Astrocyte of the hippocampus (primary cell): ENCODE results near the gene PEAR1.

ENCODE experiments used
- DNase-seq: peaks from one replicate; pipeline ENCODE4 v3.0.0; 2011; ENCODE audit warnings: low read depth, low spot score

PEAR1 gene

DNA sequence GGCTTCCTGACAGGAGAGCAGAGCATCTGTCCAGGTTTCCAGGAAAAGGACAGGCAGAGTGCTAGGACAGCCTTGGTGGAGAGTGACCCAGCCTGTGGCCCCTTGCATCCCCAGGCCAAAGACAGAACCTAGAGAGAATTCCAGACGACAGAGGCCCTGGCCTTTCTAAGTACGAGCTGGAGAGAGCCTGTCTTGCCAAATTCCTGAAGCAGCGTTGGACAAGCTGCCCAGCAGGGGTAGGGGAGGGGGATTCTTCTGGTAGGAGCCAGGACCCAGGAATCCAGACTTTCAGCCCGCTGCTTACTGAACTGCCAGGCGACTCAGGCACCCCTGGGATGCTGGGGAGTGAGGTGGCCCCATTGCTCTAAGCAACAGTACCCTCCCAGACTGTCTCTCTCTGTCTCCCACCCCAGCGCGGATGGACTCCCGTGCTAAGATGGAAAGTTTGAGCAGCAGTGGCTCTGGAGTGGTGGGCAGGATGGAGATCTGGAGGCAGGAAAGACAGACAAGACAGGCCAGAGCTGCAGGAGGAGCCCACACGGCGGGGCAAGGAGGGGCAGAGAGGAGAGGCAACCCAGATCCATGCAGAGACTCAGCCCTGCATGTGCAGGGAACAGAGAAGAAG lies 8.8 kb upstream of the PEAR1 start:
- DNase-seq: no peak

DNA sequence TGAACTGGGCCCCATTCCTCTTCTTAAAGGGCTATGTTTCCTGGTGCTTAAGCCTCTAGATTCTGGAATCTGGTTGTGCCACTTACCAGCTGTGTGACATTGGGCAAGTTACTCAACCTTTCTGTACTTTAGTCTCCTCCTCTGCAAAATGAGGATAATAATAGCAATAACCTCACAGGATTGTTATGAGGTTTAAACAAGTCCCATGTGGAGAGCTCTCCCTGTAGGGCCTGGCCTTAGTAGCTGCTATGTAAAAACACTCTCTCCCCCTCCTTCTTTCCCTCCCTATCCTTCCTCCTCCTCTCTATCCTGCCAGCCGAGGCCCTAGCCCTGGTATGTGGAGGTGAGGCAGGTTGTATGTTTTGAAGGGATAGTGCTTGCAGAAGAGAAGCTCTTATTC lies 8.2 kb upstream of the PEAR1 start:
- no peak for DNase-seq

DNA sequence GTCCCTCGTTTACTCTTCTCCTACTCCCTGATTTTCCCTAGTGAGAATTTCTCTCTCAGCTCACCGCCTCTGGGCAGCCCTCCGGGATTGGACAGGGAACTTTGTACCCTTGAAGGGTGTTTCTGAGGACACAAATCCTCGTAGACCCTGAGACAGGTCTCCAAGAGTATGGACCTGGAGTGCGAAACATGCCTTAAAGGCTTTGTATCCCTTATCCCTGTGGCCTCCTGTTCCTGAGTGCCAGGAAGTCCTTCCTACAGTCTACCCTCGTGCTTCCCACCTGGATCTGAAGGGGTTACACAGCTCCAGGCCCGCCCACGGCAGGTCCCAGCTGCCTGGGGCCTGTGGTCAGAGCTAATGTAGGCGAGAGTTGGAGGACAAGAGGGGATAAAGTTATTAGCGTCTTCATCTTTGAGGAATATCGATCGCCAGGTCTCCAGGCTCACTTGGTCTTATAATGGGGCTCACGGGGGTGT lies 7.6 kb upstream of the PEAR1 start:
- DNase-seq: no peak

DNA sequence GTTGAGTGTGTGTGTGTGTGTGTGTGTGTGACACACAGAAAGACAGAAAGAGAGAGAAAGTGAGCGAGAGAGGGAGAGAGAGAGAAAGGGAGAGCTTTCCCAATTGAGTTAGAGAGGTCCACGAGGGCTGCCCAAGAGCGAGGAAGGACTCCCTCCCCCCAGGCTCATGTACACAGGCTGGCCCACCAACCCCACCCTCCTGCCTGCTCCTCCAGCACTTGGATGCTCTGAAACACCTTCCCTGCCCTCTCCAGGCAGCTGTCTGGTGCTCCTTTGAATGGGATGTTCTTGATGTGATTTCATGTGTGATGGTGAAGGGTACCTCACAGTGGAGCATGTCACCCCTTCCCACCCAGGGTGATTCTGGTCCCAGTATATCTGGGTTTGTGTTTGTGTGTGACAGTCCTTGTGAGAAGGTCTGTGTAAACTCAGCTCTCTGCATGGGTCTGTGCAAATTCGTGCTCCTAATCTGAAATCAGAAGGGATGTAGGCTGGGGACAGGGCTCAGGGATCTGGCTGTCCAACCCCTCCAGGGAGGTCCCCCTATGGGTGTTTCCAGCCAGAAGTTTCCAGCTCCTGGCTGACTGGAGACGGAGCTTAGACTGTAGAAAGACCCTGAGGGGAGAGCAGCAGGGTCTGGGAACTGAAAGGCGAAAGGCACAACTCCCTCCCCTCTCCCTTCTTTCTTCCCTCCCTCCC lies 6.8 kb upstream of the PEAR1 start:
- no peak for DNase-seq

DNA sequence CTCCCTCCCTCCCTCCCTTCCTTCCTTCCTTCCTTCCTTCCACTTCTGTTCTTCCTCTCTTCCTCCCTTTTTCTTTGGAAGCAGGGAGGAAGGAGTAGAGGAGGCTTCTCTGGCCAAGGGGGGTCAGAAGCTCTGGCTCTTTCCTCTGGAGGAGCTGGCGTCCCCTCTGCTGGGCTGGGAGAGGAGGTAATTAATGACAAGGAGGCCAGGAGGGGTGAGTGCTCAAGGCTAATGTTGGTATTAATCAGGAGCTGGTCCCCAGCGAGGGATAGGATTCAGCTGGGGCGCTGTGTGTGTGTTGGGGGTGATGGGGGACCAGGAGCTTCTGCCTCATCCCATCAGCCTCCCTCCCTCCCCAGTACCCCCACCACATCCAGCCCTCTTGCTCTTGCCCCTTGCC lies 6.2 kb upstream of the PEAR1 start:
- DNase-seq: no peak

DNA sequence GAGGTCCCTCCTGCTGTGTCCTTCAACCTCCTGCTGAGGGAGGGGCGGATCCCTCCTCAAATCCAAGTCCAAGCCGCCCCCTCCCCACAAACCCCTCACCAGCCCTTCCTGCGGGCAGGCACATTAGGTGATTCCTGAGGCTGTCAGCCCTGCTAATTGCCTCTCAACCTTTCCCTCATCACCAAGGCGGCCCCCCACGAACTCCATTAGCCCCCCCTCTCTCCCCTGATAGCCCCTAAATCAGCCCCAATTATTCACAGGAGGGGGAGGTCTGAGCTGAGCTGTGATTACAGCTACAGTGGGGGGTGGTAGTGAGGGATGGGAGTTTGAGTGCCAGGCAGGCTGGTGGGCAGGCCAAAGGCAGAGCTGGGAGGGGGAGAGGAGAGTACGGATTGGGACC lies 5.8 kb upstream of the PEAR1 start:
- no peak for DNase-seq

DNA sequence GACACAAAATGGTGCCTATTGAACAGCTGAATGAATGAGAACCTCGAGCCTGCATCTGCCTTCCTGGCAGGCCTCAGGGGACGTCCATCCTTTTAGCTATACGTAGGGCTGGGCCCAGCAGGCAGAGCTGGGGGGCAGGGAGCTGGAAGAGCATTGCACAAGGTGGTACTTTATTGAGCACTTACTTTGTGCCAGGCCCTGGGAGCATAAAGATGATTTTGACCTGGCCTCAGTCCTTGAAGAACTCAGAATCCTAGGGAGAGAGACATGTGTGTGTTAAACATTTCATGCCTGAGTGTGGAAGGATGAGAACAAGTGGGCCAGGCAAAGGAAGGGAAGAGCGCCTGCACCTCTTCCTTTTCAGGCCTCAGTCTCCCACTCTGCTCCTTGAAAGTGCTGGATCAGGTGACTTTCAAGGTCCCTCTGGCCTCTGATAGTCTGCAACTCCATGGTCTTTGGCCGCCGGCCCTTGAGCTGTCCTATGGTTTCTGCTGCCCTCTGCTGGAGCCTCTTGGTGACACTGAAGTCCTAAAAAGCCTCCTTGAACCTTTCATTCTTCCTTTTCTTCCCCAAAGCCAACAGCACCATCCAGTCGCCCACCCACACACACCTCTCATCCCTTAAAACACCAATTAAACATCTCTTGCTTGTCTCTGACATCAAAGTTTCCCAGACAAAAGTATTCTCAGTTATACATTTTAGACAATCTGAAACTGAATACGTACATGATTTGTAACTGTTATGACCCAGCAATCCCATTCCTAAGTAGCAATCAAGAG lies 3.5 kb upstream of the PEAR1 start:
- DNase-seq: peak; percentile 89

DNA sequence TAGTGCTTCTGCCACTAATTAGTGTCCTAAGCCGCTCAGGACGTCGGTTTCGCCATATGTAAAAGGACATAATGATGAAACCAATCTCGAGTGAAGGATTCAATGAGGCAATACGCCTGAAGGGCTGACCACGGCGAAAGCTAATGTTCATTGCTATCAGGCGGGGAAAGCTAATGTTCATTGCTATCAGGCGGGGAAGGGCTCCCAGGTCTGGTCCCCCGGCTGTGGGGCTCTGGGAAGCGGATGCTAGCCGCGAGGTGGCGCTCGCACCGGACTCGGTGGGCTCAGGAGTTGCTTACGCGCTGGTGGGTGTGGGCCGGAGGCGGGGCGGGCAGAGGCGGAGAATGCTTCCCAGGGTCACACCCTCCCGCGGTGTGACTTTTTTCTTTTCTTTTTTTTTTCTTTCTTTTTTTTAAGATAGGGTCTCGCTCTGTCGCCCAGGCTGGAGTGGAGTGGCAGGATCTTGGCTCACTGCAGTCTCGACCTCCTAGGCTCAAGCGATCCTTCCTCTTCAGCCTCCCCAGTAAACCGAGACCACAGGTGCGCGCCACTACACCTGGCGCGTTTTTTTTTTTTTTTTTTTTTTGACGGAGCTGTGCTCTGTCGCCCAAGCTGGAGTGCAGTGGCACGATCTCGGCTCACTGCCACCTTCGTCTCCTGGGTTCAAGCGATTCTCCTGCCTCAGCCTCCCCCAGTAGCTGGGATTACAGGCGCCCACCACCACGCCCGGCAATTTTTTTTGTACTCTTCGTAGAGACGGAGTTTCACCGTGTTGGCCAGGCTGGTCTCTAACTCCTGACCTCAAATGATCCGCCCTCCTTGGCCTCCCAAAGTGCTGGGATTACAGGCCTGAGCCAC lies 1.1 kb upstream of the PEAR1 start:
- peak; percentile 96 for DNase-seq

DNA sequence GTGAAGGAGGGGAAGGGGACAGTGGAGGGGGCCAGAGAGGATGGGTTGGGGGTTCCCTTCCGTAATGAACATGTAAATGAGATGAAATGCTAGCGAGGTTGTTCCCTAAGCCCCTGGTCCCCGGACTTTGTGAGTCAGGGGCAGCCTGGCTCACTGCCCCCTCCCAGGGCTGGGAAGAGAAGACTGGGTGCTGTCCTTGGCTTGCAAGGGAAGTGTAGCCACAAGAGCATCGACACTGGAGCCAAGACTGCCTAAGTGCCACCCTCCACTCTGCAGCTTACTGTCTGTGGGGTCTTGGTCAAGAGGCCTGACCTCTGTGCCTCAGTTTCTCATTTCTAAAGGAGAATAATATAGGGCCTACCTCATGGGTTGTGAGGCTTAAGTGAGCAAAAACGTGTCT lies 483 bp downstream of the PEAR1 start:
- peak; percentile 49 for DNase-seq

DNA sequence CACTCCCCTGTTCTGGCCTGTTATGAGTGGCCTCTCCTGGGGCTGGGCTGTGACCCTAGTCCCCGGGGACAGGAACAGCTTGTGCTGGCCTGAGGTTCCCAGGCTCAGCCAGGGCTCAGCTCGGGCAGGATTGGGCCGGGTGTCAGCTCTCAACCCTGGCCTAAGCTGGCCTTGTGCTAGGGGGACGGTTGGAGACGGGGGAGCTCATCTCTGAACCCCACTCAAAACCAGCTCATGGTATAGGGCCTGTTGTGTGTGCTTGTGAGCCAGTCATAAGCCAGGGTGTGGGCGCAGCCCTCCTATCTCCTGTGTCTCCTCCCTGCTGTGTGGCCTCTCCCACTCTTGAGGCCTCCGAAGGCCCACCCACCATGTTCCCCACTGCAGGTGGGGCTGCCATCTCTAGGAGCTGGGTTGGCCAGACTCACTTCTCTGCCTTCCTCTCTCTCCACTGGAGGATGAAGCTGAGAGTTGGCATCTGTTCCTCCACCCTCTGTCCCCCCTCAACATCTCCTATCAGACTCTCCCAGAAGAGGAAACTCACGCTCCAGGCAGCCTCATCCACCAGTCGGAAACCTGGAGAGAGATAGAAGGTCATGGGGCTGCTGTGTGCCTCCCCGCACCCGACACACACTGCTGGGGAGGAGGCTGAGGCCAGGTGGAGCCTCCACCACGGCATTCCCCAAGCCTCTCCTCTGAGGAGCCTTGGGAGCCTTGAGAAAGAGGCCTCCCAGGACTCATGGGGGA lies 1.4 kb downstream of the PEAR1 start:
- DNase-seq: no peak

DNA sequence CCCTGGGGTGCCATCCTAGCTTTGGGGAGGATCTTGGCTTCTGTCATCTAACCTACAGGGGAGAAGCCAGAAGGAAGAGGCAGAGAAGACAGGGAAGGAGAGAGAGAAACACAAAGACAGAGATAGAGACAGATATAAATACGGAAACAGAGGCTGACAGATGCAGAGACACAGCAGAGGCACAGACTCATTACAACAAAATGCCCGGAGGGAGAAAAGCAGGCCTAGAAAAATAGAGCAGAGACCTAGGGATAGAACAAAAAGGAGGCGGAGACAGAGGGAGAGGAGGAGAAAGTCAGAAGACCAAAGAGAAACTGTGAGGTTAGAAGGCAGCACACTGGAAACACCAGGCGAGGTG lies 1.9 kb downstream of the PEAR1 start:
- DNase-seq: no peak

DNA sequence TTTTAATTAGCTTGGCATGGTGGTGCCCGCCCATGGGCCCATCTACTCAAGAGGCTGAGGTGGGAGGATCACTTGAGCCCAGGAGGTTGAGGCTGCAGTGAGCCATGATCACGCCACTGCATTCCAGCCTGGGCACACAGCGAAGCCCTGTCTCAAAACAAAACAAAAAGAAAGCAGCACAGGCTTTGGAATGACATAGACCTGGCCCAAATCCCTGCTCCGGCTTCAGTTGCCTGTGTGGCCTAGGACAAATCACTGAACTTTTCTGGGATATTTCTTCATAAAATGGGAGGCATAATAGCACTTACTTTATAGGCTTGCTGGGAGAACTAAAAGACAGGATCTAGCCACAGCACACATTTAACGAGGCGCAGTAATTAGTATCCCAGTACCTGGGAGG lies 2.4 kb downstream of the PEAR1 start:
- peak; percentile 52 for DNase-seq

DNA sequence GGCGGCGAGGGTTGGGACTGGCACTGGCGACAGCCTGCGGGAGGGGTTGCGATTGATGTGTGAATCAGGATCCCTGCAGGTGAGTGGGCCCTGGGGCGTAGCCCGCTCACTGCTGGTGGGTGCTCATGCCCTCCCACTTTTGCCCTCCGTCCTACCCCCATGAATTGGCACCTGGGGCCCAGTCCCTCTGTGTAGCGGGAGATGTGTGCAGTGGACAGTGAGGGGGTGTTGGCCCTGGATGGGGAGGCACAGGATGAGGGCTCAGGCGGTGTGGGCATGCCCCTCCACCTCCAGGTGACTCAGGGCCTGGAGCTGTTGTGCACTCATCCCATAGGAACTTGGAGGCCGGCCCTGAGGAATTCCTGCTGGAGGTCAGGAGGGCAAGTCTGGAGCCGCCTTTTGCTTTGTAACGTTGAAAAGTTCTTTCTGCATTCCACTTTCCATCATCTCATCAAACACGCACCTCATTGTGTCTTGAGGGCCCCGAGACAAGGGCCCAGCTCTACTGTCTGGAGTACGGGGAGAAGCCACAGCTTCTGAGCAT lies 3.0 kb downstream of the PEAR1 start:
- peak; percentile 95 for DNase-seq

DNA sequence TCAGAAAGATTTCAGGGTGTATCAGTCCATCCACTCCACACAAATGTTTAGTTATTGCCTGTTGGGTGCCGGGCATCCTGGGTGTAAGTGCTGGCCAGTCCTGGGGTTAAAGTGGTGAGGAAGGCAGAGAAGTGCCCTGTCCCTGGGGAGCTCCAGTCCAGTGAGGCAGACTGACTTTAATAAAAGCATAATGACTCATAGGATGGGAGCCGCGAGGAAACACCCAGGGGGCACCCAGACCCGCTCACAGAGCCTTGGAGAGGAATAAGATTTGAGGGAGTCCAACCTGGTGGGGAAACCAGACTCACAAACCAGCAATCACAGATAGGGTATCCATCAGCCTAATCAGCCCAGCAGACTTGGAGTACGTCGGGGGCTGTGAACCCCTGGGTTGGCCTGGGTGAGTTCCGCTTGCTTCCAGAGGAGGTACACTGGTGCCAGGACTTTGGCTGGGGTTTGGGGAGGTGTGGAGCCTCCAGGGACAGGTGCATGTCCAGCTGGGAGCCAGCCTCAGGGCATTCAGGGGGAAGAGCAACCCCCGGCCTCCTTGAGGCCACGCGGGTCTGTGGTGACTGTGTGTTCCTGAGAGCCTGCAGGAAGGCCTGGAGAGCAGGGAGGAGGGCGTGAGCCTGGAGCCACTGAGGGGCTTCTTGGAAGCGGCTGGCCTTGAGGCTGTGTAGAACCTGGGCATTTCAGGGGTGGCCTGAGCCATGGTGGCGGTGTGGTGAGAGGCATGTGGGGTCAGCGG lies 3.7 kb downstream of the PEAR1 start:
- peak; percentile 77 for DNase-seq

DNA sequence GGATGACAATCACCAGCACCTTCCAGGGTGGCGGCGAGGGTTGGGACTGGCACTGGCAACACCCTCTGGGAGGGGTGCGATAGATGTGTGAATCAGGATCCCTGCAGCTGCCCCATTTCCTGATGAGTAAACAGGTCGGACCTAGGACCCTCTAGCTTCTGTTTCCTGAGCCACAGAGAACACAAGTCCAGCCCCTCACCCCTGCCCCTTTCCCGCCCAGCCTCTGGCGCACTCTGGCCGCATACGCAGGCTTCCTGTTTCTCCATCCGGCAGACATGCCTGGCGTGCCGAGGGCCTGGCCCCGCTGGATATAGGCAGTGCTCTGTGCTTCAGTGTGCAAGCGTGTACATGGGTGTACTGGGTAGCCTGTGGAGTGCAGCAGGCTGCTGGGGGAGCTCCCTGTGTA lies 4.6 kb downstream of the PEAR1 start:
- DNase-seq: peak; percentile 57

DNA sequence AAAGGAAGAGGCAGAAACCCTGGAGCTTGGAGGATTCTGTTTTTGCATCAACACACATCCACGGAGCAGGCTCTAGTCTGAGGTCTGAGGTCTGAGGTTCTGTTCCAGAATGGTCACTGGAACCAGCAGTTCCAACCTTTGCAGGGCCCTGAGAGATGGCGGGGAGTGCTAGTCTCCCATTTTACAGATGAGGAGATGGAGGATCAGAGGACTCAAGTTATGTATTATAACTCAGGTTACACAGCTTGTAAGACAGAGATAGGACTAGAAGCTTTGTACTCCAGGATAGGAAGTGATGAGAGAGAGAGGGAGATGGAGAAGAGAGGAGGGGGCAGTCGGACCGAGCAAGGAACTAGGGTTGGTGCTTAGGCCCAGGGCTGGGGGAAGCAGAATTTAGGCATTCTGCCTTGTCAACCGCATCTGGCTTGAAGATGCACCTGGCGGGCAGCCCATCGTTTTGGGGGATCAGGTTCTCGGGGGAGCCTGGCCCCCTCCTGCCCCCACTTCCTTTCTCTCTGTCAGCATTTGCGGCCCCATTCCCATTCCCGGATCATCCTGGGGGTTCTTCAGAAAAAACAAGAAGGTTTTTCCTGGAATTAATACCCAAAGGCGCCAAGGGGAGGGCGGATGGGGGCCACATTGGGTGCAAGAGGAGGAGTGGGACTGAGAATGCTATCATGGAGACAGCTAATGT lies 5.6 kb downstream of the PEAR1 start:
- DNase-seq: no peak

DNA sequence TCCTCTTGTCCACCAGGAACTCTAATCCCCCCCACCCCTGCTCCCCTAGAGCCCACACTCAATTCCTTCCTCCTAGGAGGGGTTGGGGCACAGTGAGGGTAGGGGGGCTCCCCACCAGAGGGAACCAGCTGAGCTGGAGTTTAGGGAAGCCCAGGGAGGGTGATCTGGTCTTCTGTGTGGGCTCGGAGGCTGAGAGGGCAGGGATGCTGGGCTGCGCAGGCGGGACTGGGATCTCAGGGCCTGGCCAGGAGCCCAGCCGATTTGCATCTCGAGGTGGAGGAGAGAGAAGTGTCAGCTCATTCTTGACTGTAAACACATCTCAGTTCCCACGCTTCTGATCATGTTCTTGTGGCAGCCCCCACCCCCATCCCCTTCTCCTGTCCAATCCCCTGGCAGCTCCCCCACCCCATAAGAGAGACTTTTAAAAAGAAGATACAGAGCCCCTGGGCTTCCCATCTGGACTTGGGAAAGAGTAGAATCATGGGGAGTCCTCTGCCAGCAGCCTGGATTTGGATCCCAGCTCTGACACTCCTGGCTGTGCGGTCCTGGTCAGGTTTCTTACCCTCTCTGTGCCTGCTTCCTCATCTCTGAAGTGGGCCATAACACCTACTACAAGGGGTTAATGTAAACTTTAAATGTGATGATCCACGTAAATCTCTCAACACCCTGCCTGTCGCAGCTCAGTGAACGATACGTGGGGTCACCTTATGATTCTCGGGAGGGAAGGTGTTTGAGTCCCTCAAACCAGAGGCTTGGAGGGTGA lies 6.6 kb downstream of the PEAR1 start:
- DNase-seq: peak; percentile 90

DNA sequence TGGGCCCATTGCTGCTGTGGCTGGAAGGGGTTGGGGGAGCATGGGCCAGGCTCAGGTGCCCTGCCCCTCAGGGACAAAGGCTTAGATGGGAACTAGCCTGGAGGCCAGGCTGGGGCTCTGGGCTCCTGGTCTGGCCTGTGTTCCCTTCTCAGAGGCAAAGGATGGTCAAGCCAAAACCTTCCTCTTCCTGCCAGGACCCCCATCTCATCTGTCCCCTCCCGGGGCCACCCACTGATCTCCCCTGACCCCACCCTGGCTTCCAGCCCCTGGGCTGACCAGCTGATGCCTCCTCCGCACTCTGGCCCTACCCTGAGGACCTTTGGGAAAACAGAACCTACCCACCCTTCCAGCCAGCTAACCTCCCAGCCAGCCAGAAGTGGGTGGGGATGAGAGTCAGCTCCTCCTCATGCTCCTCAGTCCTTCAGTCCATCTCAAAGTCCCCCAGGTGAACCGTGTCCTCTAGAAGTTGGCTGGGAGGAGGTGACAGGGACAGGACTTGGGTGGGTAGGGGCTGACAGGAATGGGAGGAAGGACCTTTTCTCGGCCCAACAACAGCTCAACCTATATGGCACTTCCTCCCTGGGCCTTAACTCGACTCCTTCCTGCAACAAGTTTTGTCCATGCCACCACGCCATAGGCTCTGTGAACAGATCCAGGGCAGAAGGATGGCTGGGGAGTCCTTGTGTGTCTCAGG lies 7.5 kb downstream of the PEAR1 start:
- no peak for DNase-seq
